ENCODE measurements around the gene SLC29A2. TPM values are rescaled to one million over a fixed set of nuclear protein-coding genes. Genes with fewer than 3 reads are reported as not detected.
A peak's percentile ranks its signal among the peaks of the same experiment; 100 is the strongest.

SLC29A2 gene
- total and polyA plus RNA-seq, 3 donors from 2014 or later = 1.2 to 3.1 (median 1.6) TPM

DNA sequence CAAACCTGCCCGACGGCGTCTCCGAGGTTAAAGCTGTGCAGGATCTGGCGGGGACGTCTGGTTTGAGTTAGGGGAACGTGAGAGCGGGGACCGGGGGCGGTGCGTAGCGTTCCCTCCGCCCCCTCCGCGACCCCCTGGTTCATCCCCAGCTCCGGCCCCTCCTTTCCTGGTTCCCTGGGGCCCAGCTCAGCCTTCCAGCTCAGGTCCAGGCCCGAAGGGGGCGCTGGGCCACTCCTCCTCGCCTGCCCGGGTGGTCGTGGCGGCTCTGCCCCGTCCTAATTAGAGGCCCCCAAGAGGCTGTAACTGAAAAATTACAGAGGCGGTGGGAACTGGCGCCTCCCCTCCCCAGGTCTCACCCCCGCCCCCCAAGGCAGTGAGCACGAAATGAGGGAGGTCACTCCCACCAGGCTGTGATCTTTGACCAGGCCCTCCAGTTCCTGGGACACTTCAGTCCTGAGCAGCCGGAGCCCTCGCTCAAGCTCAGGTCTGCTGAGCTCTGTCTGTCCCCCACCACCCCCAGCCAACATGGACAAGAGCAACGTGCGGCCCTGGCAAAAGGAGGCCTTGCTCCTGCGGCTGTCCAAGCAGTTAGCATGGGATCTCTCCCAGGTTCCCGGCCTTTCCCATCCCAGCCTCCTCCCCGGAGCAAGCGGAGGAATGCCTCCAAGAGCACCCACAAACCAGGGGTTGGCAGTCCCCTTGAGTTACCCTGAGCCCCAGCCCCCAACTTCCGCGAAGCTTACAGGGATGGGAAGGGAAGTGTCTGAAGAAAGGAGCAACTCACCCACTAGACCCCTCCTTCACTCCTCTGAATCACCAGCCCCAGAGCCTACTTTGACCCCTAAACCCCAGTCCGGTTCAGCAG, 58.0 kb downstream of the SLC29A2 start:
- DNase-seq = no peak
- TF ChIP-seq, protein P1, sequence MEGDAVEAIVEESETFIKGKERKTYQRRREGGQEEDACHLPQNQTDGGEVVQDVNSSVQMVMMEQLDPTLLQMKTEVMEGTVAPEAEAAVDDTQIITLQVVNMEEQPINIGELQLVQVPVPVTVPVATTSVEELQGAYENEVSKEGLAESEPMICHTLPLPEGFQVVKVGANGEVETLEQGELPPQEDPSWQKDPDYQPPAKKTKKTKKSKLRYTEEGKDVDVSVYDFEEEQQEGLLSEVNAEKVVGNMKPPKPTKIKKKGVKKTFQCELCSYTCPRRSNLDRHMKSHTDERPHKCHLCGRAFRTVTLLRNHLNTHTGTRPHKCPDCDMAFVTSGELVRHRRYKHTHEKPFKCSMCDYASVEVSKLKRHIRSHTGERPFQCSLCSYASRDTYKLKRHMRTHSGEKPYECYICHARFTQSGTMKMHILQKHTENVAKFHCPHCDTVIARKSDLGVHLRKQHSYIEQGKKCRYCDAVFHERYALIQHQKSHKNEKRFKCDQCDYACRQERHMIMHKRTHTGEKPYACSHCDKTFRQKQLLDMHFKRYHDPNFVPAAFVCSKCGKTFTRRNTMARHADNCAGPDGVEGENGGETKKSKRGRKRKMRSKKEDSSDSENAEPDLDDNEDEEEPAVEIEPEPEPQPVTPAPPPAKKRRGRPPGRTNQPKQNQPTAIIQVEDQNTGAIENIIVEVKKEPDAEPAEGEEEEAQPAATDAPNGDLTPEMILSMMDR (IDR thresholded peaks at IDR 0.05) = no peak
- no peak for TF ChIP-seq POLR2A (IDR thresholded peaks at IDR 0.05)
- 17 to 21% methylated on average over 27 to 38 of the region's 38 CpGs for WGBS, 2 donors
- Histone ChIP-seq H3K4me3 (peak overlapping the region; percentile 39 to 53), H3K36me3 (ENCODE audit: low read depth, missing control alignments) (no peaks in the 10 kb centered on the region), H3K27ac (peak overlapping the region; percentile 40 to 79), H3K4me1 (peaks cover 21% of the 10 kb centered on the region), H3K27me3 (no peaks in the 10 kb centered on the region), H3K9me3 (no peaks in the 10 kb centered on the region)
- intact Hi-C loops (cut with DNase I; ENCODE audit: low total_unique reads) = no loop called here

DNA sequence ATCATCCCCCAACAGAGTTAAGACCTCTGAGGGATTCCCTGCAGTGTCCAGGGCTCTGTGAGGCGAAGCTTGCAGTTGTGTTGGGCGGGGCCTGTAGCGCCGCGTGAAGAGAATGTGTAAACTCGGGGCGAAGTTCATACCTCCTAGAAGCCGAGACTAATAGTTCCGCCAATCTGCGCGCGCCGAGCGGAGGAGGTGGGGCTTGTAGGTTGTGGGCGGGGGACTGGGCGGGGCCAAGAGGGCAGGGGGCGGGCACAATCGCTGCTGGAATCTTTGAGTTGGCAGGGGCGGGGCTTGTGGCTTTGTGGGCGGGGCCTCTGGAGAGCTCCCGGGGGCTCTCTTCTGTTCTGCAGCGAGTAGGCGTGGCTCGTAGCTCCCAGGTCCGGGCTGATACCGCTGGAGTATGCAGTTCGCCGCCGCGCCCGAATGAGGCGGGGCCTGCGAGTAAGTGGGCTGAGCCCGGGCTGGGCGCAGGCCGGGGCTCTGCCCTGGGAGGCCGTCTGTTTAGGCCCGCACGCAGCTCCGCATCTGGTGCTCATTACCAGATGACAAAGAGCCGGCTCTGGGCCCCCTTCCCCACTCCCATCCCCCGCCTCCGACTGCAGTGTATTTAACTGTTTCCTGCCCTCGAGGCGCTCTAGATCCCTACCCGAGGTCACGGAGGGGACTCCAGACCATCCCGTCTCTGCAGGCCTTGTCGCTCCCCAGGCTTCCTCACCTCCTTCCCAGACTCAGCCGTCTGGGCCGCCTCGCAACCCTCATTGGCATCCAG, 58.8 kb downstream of the SLC29A2 start:
- peaks cover 17% of the 10 kb centered on the region for H3K4me1 ChIP-seq
- H3K27me3 ChIP-seq = no peaks in the 10 kb centered on the region
- peak overlapping the region; percentile 65 to 79 for H3K27ac ChIP-seq
- intact Hi-C loops (cut with DNase I; ENCODE audit: low total_unique reads) = no loop called here
- 2 to 3% methylated on average over 37 to 52 of the region's 52 CpGs for WGBS, 2 donors
- TF ChIP-seq, protein P1 (IDR thresholded peaks at IDR 0.05) = no peak
- no peak for TF ChIP-seq POLR2A (IDR thresholded peaks at IDR 0.05)
- no peaks in the 10 kb centered on the region for H3K36me3 ChIP-seq (ENCODE audit: low read depth, missing control alignments)
- H3K9me3 ChIP-seq = no peaks in the 10 kb centered on the region
- peak overlapping the region; percentile 39 to 53 for H3K4me3 ChIP-seq
- peak; percentile 98 for DNase-seq

Small RNA genes lying within 50 kb of the gene (small RNA-seq; reads per million reads assigned to genes)
- gene RF00017 (0 reads per million in 2 donors), gene RNU1-84P (0 reads per million in 2 donors)

Other genes with a start within 250 kb of the SLC29A2 start
- 10 to 100 TPM; 45.9 to 53.5 TPM for gene KLC2, start 114.1 kb downstream of the SLC29A2 start, total RNA-seq
- 51.7 TPM for gene KLC2, start 114.1 kb downstream of the SLC29A2 start, polyA plus RNA-seq (ENCODE audit: insufficient read depth, low read depth, low replicate concordance)
- gene RAB1B, start 103.1 kb downstream of the SLC29A2 start, total RNA-seq = 100 to 1,000 TPM in 1 of 2 donors, 10 to 100 TPM in 1; 63.2 to 107 TPM
- 180 TPM for gene RAB1B, start 103.1 kb downstream of the SLC29A2 start, polyA plus RNA-seq (ENCODE audit: insufficient read depth, low read depth, low replicate concordance)
- gene CNIH2, start 93.6 kb downstream of the SLC29A2 start, total RNA-seq = 1 to 10 TPM; 4.0 to 7.4 TPM
- gene CNIH2, start 93.6 kb downstream of the SLC29A2 start, polyA plus RNA-seq (ENCODE audit: insufficient read depth, low read depth, low replicate concordance) = 17.3 TPM
- 10 to 100 TPM; 60.5 to 94.1 TPM for gene YIF1A, start 82.6 kb downstream of the SLC29A2 start, total RNA-seq
- 82.6 TPM for gene YIF1A, start 82.6 kb downstream of the SLC29A2 start, polyA plus RNA-seq (ENCODE audit: insufficient read depth, low read depth, low replicate concordance)
- gene TMEM151A, start 79.9 kb downstream of the SLC29A2 start, total RNA-seq = 1 to 10 TPM; 1.4 to 1.7 TPM
- gene TMEM151A, start 79.9 kb downstream of the SLC29A2 start, polyA plus RNA-seq (ENCODE audit: insufficient read depth, low read depth, low replicate concordance) = 0.90 TPM
- gene CD248, start 54.7 kb downstream of the SLC29A2 start, total RNA-seq = 1 to 10 TPM; 3.9 to 6.4 TPM
- 35.5 TPM for gene CD248, start 54.7 kb downstream of the SLC29A2 start, polyA plus RNA-seq (ENCODE audit: insufficient read depth, low read depth, low replicate concordance)
- 1 to 10 TPM; 8.2 to 8.5 TPM for gene RIN1, start 35.3 kb downstream of the SLC29A2 start, total RNA-seq
- gene RIN1, start 35.3 kb downstream of the SLC29A2 start, polyA plus RNA-seq (ENCODE audit: insufficient read depth, low read depth, low replicate concordance) = 4.7 TPM
- 10 to 100 TPM; 55.5 to 59.4 TPM for gene BRMS1, start 26.7 kb downstream of the SLC29A2 start, total RNA-seq
- 67.5 TPM for gene BRMS1, start 26.7 kb downstream of the SLC29A2 start, polyA plus RNA-seq (ENCODE audit: insufficient read depth, low read depth, low replicate concordance)
- gene B4GAT1, start 24.1 kb downstream of the SLC29A2 start, total RNA-seq = 10 to 100 TPM; 28.2 to 45.1 TPM
- gene B4GAT1, start 24.1 kb downstream of the SLC29A2 start, polyA plus RNA-seq (ENCODE audit: insufficient read depth, low read depth, low replicate concordance) = 23.2 TPM
- gene NPAS4, start 49.3 kb upstream of the SLC29A2 start, total RNA-seq = 1 to 10 TPM in 1 of 2 donors, under 1 TPM in 1; 0.50 to 1.4 TPM
- 0.09 TPM for gene NPAS4, start 49.3 kb upstream of the SLC29A2 start, polyA plus RNA-seq (ENCODE audit: insufficient read depth, low read depth, low replicate concordance)
- gene MRPL11, start 67.1 kb upstream of the SLC29A2 start, total RNA-seq = 10 to 100 TPM; 21.2 to 23.7 TPM
- gene MRPL11, start 67.1 kb upstream of the SLC29A2 start, polyA plus RNA-seq (ENCODE audit: insufficient read depth, low read depth, low replicate concordance) = 50.0 TPM
- 10 to 100 TPM; 13.0 to 17.7 TPM for gene PELI3, start 95.1 kb upstream of the SLC29A2 start, total RNA-seq
- gene PELI3, start 95.1 kb upstream of the SLC29A2 start, polyA plus RNA-seq (ENCODE audit: insufficient read depth, low read depth, low replicate concordance) = 10.2 TPM
- gene DPP3, start 108.7 kb upstream of the SLC29A2 start, total RNA-seq = 10 to 100 TPM; 29.3 to 31.0 TPM
- gene DPP3, start 108.7 kb upstream of the SLC29A2 start, polyA plus RNA-seq (ENCODE audit: insufficient read depth, low read depth, low replicate concordance) = 24.8 TPM
- gene BBS1, start 138.9 kb upstream of the SLC29A2 start, total RNA-seq = 10 to 100 TPM; 86.1 to 89.3 TPM
- 42.9 TPM for gene BBS1, start 138.9 kb upstream of the SLC29A2 start, polyA plus RNA-seq (ENCODE audit: insufficient read depth, low read depth, low replicate concordance)
- gene ZDHHC24, start 174.3 kb upstream of the SLC29A2 start, total RNA-seq = 10 to 100 TPM; 20.7 to 23.3 TPM
- gene ZDHHC24, start 174.3 kb upstream of the SLC29A2 start, polyA plus RNA-seq (ENCODE audit: insufficient read depth, low read depth, low replicate concordance) = 9.2 TPM
- gene ACTN3, start 175.1 kb upstream of the SLC29A2 start, total RNA-seq = 1 to 10 TPM; 1.7 to 4.0 TPM
- gene ACTN3, start 175.1 kb upstream of the SLC29A2 start, polyA plus RNA-seq (ENCODE audit: insufficient read depth, low read depth, low replicate concordance) = 6.8 TPM
- 100 to 1,000 TPM; 125 to 164 TPM for gene CTSF, start 196.8 kb upstream of the SLC29A2 start, total RNA-seq
- 242 TPM for gene CTSF, start 196.8 kb upstream of the SLC29A2 start, polyA plus RNA-seq (ENCODE audit: insufficient read depth, low read depth, low replicate concordance)
- gene CCDC87, start 221.3 kb upstream of the SLC29A2 start, total RNA-seq = 10 to 100 TPM; 14.4 to 26.3 TPM
- 37.2 TPM for gene CCDC87, start 221.3 kb upstream of the SLC29A2 start, polyA plus RNA-seq (ENCODE audit: insufficient read depth, low read depth, low replicate concordance)
- gene CCS, start 221.4 kb upstream of the SLC29A2 start, total RNA-seq = 10 to 100 TPM; 70.7 to 83.2 TPM
- gene CCS, start 221.4 kb upstream of the SLC29A2 start, polyA plus RNA-seq (ENCODE audit: insufficient read depth, low read depth, low replicate concordance) = 67.5 TPM
- gene RBM14, start 244.9 kb upstream of the SLC29A2 start, total RNA-seq = 100 to 1,000 TPM; 146 to 149 TPM
- gene RBM14, start 244.9 kb upstream of the SLC29A2 start, polyA plus RNA-seq (ENCODE audit: insufficient read depth, low read depth, low replicate concordance) = 85.2 TPM